Immature natural killer cell (primary cell): ENCODE results near the gene NEK1. TPM values are rescaled to one million over a fixed set of nuclear protein-coding genes. Genes with fewer than 3 reads are reported as not detected.
A peak's percentile ranks its signal among the peaks of the same experiment; 100 is the strongest.
"Not testable (repeated sequence)": the region's sequence is repeated elsewhere in the genome, so short reads cannot be mapped to it uniquely, and the experiment has no call there.

Experiments
- DNase-seq, 3 donors: peaks; one replicate each; pipeline ENCODE4 v3.0.0; 2022; ENCODE audit warnings: mixed read lengths in 1 of 3
- H3K27ac Mint-ChIP-seq, 6 donors: one replicate each; pipeline ENCODE4 v1.8.0; 2020; ENCODE audit warnings: mixed read lengths in 6 of 6, mild to moderate bottlenecking in 5 of 6, inconsistent platforms in 4 of 6, moderate library complexity in 3 of 6
- H3K27me3 Mint-ChIP-seq, 3 donors: one replicate each; pipeline ENCODE4 v1.8.0; 2020 to 2021; ENCODE audit warnings: low read depth in 3 of 3, mild to moderate bottlenecking in 3 of 3, mixed read lengths in 3 of 3, moderate library complexity in 3 of 3, inconsistent platforms in 1 of 3
- H3K36me3 Mint-ChIP-seq, 3 donors: one replicate each; pipeline ENCODE4 v1.8.0; 2020; ENCODE audit warnings: mixed read lengths in 3 of 3, inconsistent platforms in 2 of 3, mild to moderate bottlenecking in 2 of 3
- H3K4me1 Mint-ChIP-seq, 2 donors: one replicate each; pipeline ENCODE4 v1.8.0; 2020; ENCODE audit warnings: inconsistent platforms in 2 of 2, mild to moderate bottlenecking in 2 of 2, mixed read lengths in 2 of 2, moderate library complexity in 1 of 2
- H3K4me3 Mint-ChIP-seq, 5 donors: one replicate each; pipeline ENCODE4 v1.8.0; 2020; ENCODE audit warnings: mild to moderate bottlenecking in 5 of 5, mixed read lengths in 5 of 5, inconsistent platforms in 3 of 5, moderate library complexity in 3 of 5
- H3K9me3 Mint-ChIP-seq, 6 donors: one replicate each; pipeline ENCODE4 v1.8.0; 2020; ENCODE audit warnings: mild to moderate bottlenecking in 6 of 6, mixed read lengths in 6 of 6, inconsistent platforms in 4 of 6, moderate library complexity in 3 of 6
- polyA plus RNA-seq, 3 donors: library from polyadenylated mRNA; unstranded; fragments of 300-500 nt; fragmentation: Illumina TruSeq; gene quantifications; one replicate each; pipeline ENCODE4 v1.2.3, GENCODE V29; 2021

Gene NEK1
- polyA plus RNA-seq, 3 donors from 2014 or later: 2.5 to 12.8 (median 5.8) TPM

GRCh38 chr4:169567916-169568315 lies 44.5 kb downstream of the NEK1 start:
- H3K27me3 Mint-ChIP-seq: peaks cover 0 to 3% (median 0%) of the 10 kb centered on the region in 3 donors
- no peak overlapping the region for H3K4me3 Mint-ChIP-seq
- no peaks in the 10 kb centered on the region for H3K9me3 Mint-ChIP-seq
- peaks cover 24 to 30% of the 10 kb centered on the region in 2 donors for H3K4me1 Mint-ChIP-seq
- no peak for DNase-seq
- peaks cover 8 to 12% (median 10%) of the 10 kb centered on the region in 3 donors for H3K36me3 Mint-ChIP-seq
- H3K27ac Mint-ChIP-seq: peak overlapping the region in 1 of 6 donors; percentile 16

- Mint-ChIP-seq H3K27me3 (peaks cover 0 to 3% (median 0%) of the 10 kb centered on the region in 3 donors), H3K27ac (no peak overlapping the region), H3K9me3 (no peaks in the 10 kb centered on the region), H3K36me3 (peaks cover 0 to 11% (median 1%) of the 10 kb centered on the region in 3 donors), H3K4me1 (peaks cover 15 to 19% of the 10 kb centered on the region in 2 donors), H3K4me3 (no peak overlapping the region)
- DNase-seq: peak; percentile 29 to 39 (median 35)
These were observed 46.2 kb downstream of the NEK1 start for GRCh38 chr4:169566021-169566818.

- H3K36me3 Mint-ChIP-seq: peaks cover 5 to 14% (median 5%) of the 10 kb centered on the region in 3 donors
- H3K4me3 Mint-ChIP-seq: peak overlapping the region in 3 of 5 donors; percentile 19 to 40 (median 38)
- DNase-seq: no peak
- no peak overlapping the region for H3K27ac Mint-ChIP-seq
- peaks cover 15 to 19% of the 10 kb centered on the region in 2 donors for H3K4me1 Mint-ChIP-seq
- H3K27me3 Mint-ChIP-seq: peaks cover 0 to 3% (median 0%) of the 10 kb centered on the region in 3 donors
- H3K9me3 Mint-ChIP-seq: no peaks in the 10 kb centered on the region
These were observed 46.8 kb downstream of the NEK1 start for GRCh38 chr4:169565606-169566005.

- Mint-ChIP-seq H3K4me3 (no peak overlapping the region), H3K27ac (no peak overlapping the region), H3K36me3 (peaks cover 41 to 61% (median 46%) of the 10 kb centered on the region in 3 donors)
These were observed 55.2 kb downstream of the NEK1 start for GRCh38 chr4:169557061-169557636.

GRCh38 chr4:169546548-169546947 lies 65.8 kb downstream of the NEK1 start:
- not testable (repeated sequence) for H3K27ac Mint-ChIP-seq, H3K4me3 Mint-ChIP-seq, H3K4me1 Mint-ChIP-seq, DNase-seq, H3K27me3 Mint-ChIP-seq
- peaks cover 18 to 51% (median 36%) of the 10 kb centered on the region in 3 donors for H3K36me3 Mint-ChIP-seq
- peaks cover 31 to 62% (median 56%) of the 10 kb centered on the region in 6 donors for H3K9me3 Mint-ChIP-seq

More at GRCh38 chr4:169557061-169557636, 55.2 kb downstream of the NEK1 start:
- no peaks in the 10 kb centered on the region for H3K4me1 Mint-ChIP-seq
- peaks cover 0 to 8% (median 2%) of the 10 kb centered on the region in 6 donors for H3K9me3 Mint-ChIP-seq
- DNase-seq: no peak
- H3K27me3 Mint-ChIP-seq: no peaks in the 10 kb centered on the region

- H3K27ac Mint-ChIP-seq: peak overlapping the region in 1 of 6 donors; percentile 20
- peaks cover 17 to 44% (median 37%) of the 10 kb centered on the region in 6 donors for H3K9me3 Mint-ChIP-seq
These were observed 71.6 kb downstream of the NEK1 start for GRCh38 chr4:169540774-169541173.

GRCh38 chr4:169530048-169530447 lies 82.3 kb downstream of the NEK1 start:
- Mint-ChIP-seq H3K27ac (no peak overlapping the region), H3K36me3 (peaks cover 39 to 77% (median 73%) of the 10 kb centered on the region in 3 donors), H3K4me1 (no peaks in the 10 kb centered on the region), H3K9me3 (no peaks in the 10 kb centered on the region), H3K27me3 (no peaks in the 10 kb centered on the region), H3K4me3 (no peak overlapping the region)
- no peak for DNase-seq

More at GRCh38 chr4:169540774-169541173, 71.6 kb downstream of the NEK1 start:
- Mint-ChIP-seq H3K27me3 (no peaks in the 10 kb centered on the region), H3K4me3 (no peak overlapping the region), H3K36me3 (peaks cover 4 to 14% (median 7%) of the 10 kb centered on the region in 3 donors), H3K4me1 (no peaks in the 10 kb centered on the region)
- DNase-seq: no peak

- Mint-ChIP-seq H3K27ac (no peak overlapping the region), H3K4me1 (no peaks in the 10 kb centered on the region), H3K9me3 (peaks cover 0 to 10% (median 7%) of the 10 kb centered on the region in 6 donors), H3K36me3 (peaks cover 35 to 60% (median 57%) of the 10 kb centered on the region in 3 donors), H3K4me3 (no peak overlapping the region), H3K27me3 (peaks cover 0 to 2% (median 1%) of the 10 kb centered on the region in 3 donors)
- DNase-seq: no peak
These were observed 88.6 kb downstream of the NEK1 start for GRCh38 chr4:169523796-169524195.

GRCh38 chr4:169510617-169511016 lies 101.8 kb downstream of the NEK1 start:
- H3K27me3 Mint-ChIP-seq: no peaks in the 10 kb centered on the region
- DNase-seq: no peak
- H3K36me3 Mint-ChIP-seq: peaks cover 0 to 18% (median 3%) of the 10 kb centered on the region in 3 donors
- H3K4me3 Mint-ChIP-seq: no peak overlapping the region
- no peaks in the 10 kb centered on the region for H3K9me3 Mint-ChIP-seq
- no peak overlapping the region for H3K27ac Mint-ChIP-seq
- H3K4me1 Mint-ChIP-seq: peaks cover 6 to 16% of the 10 kb centered on the region in 2 donors

- peak overlapping the region in 1 of 6 donors; percentile 19 for H3K27ac Mint-ChIP-seq
These were observed 105.5 kb downstream of the NEK1 start for GRCh38 chr4:169506903-169507302.

GRCh38 chr4:169499907-169500306 lies 112.5 kb downstream of the NEK1 start:
- H3K4me1 Mint-ChIP-seq, H3K4me3 Mint-ChIP-seq, H3K27me3 Mint-ChIP-seq, DNase-seq, H3K27ac Mint-ChIP-seq: not testable (repeated sequence)
- Mint-ChIP-seq H3K36me3 (peaks cover 20 to 62% (median 58%) of the 10 kb centered on the region in 3 donors), H3K9me3 (peaks cover 0 to 15% (median 6%) of the 10 kb centered on the region in 6 donors)

More at GRCh38 chr4:169506903-169507302, 105.5 kb downstream of the NEK1 start:
- H3K9me3 Mint-ChIP-seq: peaks cover 0 to 7% (median 2%) of the 10 kb centered on the region in 6 donors
- no peak overlapping the region for H3K4me3 Mint-ChIP-seq
- H3K27me3 Mint-ChIP-seq: peaks cover 0 to 2% (median 0%) of the 10 kb centered on the region in 3 donors
- no peak for DNase-seq
- H3K4me1 Mint-ChIP-seq: no peaks in the 10 kb centered on the region
- peaks cover 13 to 52% (median 36%) of the 10 kb centered on the region in 3 donors for H3K36me3 Mint-ChIP-seq

- H3K27ac Mint-ChIP-seq, H3K27me3 Mint-ChIP-seq, H3K4me3 Mint-ChIP-seq, DNase-seq, H3K9me3 Mint-ChIP-seq: not testable (repeated sequence)
- Mint-ChIP-seq H3K4me1 (peaks cover 17 to 20% of the 10 kb centered on the region in 2 donors), H3K36me3 (peaks cover 0 to 34% (median 13%) of the 10 kb centered on the region in 3 donors)
These were observed 118.1 kb downstream of the NEK1 start for GRCh38 chr4:169494234-169494633.

GRCh38 chr4:169493164-169493524 lies 119.2 kb downstream of the NEK1 start:
- Mint-ChIP-seq H3K4me3 (peak overlapping the region in 4 of 5 donors; percentile 10 to 67 (median 50)), H3K9me3 (no peaks in the 10 kb centered on the region), H3K27me3 (no peaks in the 10 kb centered on the region), H3K27ac (peak overlapping the region in 2 of 6 donors; percentile 16 to 52), H3K36me3 (peaks cover 0 to 28% (median 6%) of the 10 kb centered on the region in 3 donors), H3K4me1 (peaks cover 17 to 20% of the 10 kb centered on the region in 2 donors)
- DNase-seq: no peak
